ENCODE results near the gene SPATC1L.
A peak's percentile ranks its signal among the peaks of the same experiment; 100 is the strongest.
"Not testable (repeated sequence)": the region's sequence is repeated elsewhere in the genome, so short reads cannot be mapped to it uniquely, and the experiment has no call there.

The SPATC1L gene

DNA sequence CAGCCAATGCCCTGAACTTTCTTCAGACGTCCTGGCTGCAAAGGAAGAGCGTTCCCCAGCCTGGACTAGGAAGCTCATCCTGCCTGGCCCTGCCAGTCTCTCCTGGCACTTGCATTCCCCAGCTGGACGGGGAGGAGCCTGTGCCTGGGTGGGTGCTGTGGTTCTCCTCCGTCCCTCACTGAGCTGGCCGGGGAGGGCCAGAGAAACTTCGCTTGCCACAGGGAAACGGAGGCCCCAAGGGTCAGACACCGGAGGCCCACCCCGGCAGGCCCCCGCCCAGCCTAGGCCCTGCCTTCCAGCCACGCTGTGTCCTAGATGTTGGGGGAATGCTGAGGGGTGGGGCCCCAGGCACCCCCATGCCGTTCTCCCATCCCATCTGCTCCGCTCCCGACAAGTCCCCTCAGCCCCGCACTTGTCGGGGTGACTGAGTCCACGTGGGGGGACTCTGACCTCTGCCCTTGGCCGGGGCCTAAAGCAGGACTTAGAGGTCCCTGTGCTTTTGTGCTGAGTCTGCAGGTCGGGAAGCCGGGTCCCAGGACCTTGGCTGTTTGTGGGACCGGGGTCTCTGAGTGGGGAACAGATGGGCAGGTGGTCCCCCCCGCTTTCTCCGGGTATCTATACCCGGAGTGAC lies 33.7 kb downstream of the SPATC1L start:
- DNase-seq (ENCODE audit: low read depth in 3 of 3) = no peak

GRCh38 chr21:46150073-46150472 lies 34.2 kb downstream of the SPATC1L start:
- DNase-seq (ENCODE audit: low read depth in 3 of 3) = no peak

GRCh38 chr21:46149205-46149901 lies 34.9 kb downstream of the SPATC1L start:
- DNase-seq (ENCODE audit: low read depth in 3 of 3) = no peak

DNA sequence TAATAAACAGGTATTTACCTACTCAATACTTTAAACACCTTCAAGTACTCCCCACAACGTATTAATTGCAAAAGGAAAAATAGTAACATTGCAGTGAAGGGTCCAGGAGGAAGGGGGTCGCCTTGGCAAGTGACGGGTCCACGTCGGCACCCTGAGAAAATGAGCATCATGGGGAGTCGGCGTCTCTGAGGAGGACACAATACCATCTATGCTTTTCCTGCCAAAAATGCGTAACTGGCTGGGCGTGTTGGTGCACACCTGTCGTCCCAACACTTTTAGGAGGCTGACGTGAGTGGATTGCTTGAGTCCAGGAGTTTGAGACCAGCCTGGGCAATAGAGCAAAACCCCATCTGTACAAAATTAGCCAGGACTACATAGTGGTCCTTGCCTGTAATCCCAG lies 36.2 kb downstream of the SPATC1L start:
- no peak for DNase-seq (ENCODE audit: low read depth in 3 of 3)

DNA sequence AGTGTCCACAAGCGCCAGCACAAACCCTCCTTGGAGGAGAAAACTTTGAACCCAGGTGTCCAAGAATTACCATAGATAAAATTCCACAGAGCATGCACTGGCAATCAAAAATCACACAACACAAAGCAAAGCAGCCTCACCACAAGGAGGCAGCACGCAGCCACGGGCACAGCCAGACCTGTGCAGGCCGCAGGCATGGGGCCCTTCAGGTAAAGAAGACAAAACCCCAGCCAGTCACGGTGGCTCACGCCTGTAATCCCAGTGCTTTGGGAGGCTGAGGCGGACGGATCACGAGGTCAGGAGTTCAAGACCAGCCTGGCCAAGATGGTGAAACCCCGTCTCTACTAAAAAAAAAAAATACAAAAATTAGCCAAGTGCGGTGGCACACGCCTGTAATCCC lies 36.8 kb downstream of the SPATC1L start:
- peak in 1 of 3 experiments; percentile 46 for DNase-seq (ENCODE audit: low read depth in 3 of 3)

DNA sequence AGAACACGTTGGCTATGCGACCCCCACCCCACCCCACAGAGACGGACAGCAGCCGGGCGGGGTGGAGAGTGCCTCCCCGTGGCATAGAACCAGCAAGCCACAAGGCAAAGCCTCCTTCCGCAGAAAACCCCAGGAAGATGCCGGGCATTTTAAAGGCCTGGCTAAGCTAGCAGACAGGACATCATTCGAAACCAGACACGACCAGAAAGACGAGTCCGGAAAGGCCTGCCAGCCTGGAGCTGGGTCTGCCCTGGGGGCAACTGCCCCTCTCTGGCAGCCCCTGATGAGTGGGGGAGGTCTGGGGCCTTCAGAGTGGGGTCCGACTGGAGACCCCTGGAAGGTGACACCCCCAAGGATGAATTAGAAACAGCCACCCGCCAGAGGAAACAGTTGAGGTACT lies 37.4 kb downstream of the SPATC1L start:
- DNase-seq (ENCODE audit: low read depth in 3 of 3) = no peak

DNA sequence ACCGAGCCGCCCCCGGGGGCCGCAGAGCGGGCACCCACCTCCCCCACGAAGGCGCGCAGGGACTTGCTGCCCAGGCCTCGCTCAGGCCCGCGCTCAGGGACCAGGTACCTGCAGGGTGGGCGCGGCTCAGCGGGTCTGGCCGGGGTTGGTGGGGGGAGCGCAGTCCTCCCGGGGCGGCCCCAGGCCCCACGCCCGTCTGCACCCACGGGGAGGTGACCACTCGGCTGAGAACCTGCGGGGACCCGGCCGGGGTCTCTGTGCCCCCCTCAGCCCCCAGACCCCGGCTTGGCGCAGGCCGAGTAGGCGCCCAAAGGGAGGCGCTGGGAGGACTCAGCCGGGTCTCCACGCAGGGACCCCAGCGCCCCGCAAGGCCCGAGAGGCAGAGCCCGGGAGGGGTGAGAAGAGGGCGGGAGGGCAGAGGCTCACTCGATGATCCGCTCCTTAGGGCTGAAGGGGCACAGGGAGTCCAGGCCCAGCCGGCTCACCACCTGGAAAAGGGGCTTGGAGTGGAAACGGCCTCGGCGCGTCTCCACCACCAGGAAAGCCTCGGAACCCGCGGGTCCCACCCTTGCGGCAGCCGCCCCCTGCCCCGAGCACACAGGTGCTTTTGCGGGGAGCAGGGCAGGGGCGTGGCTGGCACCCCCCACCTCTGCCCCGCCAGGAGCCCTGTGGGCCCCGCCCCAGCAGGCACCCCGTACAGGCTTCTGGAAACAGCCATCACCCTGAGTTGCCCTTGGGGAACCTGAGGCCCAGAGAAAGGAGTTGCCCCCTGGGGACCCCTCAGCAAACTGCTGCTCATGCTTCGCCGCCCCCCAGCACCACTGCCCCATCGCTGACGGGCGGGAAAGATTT lies 38.2 kb downstream of the SPATC1L start:
- no peak for DNase-seq (ENCODE audit: low read depth in 3 of 3)

DNA sequence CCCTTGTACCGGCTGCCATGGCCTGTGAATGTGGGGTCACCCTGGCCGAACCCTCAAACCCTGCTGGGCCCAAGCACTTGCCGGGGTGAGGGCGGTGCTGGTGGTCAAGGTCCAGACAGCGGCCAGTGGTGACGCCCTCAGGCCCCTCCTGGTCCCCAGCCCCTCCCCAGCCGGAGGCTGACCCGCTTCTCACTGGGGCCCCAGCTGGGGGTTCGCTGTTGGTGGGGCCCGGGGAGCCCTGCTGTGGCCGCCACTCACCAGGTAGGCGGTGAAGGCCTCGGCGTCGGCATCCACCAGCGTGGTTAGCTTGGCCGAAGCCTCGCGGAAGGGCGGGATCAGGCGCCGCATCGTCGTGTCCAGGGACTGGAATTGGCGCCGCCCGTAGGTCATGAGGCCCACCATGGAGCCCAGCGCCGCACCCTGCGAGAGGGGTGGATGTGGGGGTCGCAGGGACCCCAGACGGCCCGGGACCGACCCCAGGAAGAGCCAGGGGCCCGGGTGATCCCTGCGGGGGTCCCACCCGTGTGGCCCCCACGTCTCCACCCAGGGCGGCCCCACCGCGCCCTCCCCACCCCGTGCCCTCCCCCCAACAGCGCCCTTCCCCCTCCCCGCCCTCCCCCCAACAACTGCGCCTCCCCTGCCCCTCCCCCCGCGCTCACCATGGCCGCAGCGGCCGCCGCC lies 39.0 kb downstream of the SPATC1L start:
- no peak for DNase-seq (ENCODE audit: low read depth in 3 of 3)

- no peak for DNase-seq (ENCODE audit: low read depth in 3 of 3)
Observed at GRCh38 chr21:46144464-46145070, 39.7 kb downstream of the SPATC1L start.

DNA sequence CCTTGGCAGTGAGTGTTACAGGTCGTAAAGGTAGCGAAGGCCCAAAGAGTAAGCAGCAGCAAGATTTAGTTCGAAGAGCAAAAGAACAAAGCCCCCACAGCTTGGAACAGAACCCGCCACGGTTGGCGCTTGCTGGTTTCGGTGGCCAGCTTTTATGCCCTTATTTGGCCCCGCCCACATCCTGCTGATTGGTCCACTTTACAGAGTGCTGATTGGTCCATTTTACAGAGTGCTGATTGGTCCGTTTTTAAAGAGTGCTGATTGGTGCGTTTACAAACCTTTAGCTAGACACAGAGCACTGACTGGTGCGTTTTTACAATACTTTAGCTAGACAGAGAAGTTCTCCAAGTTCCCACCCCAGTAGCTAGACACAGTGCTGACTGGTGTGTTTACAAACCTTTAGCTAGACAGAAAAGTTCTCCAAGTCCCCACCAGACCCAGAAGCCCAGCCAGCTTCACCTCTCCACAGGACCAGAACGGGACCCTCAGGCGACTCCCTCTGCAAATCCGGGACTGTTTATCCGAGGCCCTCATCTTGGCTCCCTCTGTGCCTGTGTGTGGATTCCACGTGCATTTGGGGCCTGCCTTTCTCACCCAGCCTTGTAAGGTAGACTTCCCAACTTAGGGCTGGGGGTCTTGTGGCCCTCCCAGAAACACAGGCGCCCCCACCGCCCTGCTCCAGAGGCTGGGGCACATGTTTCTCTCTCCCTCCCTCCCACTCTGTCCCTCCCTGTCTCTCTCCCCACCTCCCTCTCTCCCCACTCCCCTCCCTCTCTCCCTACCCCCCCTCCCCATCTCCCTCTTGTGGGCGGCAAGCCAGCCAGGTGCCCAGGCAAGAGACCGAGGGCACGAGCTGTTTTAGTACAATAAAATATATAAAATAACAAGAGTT lies 41.4 kb downstream of the SPATC1L start:
- DNase-seq (ENCODE audit: low read depth in 3 of 3) = no peak

DNA sequence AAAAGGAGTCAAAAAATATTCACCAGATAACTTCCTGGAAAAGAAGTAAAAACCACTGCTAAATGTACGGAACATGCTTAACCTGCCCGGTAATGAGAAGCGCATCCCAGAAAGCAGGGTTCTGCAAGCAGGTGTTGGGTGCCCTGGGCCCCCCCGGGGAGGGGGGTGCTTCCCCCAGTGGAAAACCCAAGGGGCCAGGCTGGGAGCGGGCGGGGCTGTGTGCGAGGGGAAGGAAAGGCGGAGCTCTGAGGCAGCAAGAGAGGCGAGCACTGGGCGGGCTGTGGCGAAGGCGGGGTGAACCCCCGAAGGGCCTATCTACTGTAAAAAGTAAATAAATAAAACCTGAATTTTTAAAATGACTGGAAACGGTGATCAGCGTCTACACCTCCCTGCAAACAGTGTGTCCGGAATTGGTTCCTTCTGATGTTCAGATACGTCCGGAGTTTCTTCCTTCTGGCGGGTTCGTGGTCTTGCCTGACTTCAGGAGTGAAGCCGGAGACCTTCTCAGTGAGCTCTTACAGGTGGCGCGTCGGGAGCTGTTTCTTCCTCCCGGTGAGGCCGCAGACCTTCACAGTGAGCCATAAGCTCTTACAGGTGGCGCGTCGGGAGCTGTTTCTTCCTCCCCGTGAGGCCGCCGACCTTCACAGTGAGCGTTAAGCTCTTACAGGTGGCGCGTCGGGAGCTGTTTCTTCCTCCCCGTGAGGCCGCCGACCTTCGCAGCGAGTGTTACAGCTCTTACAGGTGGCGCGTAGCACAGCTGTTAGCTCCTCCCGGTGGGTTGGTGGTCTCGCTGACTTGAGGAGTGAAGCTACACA lies 42.3 kb downstream of the SPATC1L start:
- DNase-seq (ENCODE audit: low read depth in 3 of 3) = no peak

DNA sequence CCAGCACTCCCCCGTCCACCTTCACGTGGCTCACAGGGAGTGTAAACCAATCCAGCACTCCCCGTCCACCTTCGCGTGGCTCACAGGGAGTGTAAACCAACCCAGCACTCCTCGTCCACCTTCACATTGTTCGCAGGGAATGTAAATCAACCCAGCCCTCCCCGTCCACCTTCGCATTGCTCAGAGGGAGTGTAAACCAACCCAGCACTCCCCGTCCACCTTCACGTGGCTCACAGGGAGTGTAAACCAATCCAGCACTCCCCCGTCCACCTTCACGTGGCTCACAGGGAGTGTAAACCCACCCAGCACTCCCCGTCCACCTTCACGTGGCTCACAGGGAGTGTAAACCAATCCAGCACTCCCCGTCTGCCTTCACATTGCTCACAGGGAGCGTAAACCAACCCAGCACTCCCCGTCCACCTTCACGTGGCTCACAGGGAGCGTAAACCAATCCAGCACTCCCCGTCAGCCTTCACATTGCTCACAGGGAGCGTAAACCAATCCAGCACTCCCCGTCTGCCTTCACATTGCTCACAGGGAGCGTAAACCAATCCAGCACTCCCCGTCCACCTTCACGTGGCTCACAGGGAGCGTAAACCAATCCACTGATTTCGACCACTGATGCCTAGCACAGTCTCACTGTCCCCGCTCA lies 43.8 kb downstream of the SPATC1L start:
- not testable (repeated sequence) for DNase-seq (ENCODE audit: low read depth in 3 of 3)

DNA sequence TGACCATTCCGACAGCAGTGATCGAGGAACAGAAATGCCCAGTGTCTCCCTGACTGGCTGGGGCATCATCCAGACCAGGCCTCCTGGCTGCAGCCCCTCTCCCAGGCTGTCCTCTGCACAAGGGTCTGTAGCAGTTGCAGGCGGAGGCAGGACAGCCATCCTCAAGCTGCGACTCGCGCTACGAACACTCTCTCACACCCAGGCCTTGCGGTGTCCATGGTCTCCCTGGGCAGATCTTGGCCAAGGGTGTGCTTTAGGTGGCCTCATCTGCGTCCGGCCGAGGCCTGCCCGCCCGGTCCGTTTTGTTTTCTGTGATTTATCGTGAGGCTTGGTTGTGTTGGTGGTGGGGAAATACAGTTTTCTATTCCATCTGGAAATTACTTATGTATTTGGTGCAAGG lies 44.6 kb downstream of the SPATC1L start:
- DNase-seq (ENCODE audit: low read depth in 3 of 3) = no peak

- no peak for DNase-seq (ENCODE audit: low read depth in 3 of 3)
Observed at GRCh38 chr21:46138383-46138970, 45.8 kb downstream of the SPATC1L start.

GRCh38 chr21:46137908-46138307 lies 46.4 kb downstream of the SPATC1L start:
- DNase-seq (ENCODE audit: low read depth in 3 of 3) = no peak

- DNase-seq (ENCODE audit: low read depth in 3 of 3) = no peak
Observed at GRCh38 chr21:46136739-46137349, 47.4 kb downstream of the SPATC1L start.

- no peak for DNase-seq (ENCODE audit: low read depth in 3 of 3)
Observed at GRCh38 chr21:46135782-46136395, 48.4 kb downstream of the SPATC1L start.

All from stimulated activated CD4-positive, alpha-beta T cell treated with anti-CD3 and anti-CD28 coated beads, TNF-alpha, amount 100 ng/mL, for 24 hours (primary cell).